ENCODE data around the gene NOTCH1. TPM values are rescaled to one million over a fixed set of nuclear protein-coding genes. Genes with fewer than 3 reads are reported as not detected.

Gene NOTCH1
- total RNA-seq, 1 donor = 10.5 TPM

DNA sequence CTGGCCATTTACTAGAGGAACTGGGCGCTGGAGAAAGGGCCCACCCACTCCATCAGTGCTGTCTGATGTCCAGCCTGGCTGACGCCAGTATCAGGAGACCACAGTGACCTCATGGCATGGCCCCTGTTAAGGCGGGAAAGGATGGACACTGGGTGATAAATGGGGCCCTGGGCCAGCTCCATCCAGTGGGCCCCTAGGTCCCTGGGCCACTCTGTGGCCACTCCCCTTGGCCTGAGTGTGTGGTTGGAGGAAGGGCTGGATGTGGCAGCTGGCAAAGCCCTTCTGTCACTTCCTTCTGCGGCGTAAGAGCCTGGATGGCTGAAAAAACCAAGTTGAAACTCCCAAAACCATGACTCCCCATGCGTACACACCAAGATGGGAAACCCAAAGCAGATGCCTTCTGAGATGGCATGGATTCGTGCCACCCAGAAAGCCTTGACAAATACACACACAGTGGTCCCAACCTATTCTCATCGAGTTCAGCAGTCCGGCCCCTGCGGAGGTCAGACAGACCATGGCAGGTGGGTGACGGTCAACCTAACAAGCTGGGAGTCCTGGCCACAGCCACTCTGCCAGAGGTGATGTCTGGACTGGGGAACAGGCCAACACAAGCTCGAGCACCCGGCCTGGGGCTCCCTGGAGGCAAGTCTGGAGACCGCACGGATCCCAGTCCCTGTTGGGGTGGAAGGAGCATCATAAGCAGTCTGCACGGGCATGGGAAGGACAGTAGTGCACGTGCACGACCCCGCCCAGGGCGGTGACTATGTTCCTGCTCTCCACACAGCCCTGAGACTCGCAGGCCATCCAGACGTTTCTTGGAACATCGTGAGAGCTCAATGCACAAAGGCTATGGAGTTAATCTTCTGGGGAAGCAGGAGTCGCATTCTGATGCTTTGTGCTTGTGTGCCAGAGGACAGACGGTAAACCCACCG, 45.2 kb upstream of the NOTCH1 start:
- Histone ChIP-seq H4K20me1 (ENCODE audit: insufficient read depth, low read length) (no peaks in the 10 kb centered on the region), H3K79me2 (ENCODE audit: insufficient read depth, low read length) (no peaks in the 10 kb centered on the region), H3K4me1 (ENCODE audit: insufficient read depth, low read length) (peaks cover 3% of the 10 kb centered on the region), H3K4me3 (ENCODE audit: insufficient read depth, low read length) (no peak overlapping the region), H3K4me2 (ENCODE audit: insufficient read depth, low read length) (no peak overlapping the region), H2AFZ (ENCODE audit: low read length) (no peak overlapping the region), H3K9me3 (ENCODE audit: low read depth, low read length) (no peaks in the 10 kb centered on the region), H3K27me3 (ENCODE audit: insufficient read depth, low read length) (no peaks in the 10 kb centered on the region), H3K36me3 (ENCODE audit: insufficient read depth, low read length) (no peaks in the 10 kb centered on the region), H3K27ac (ENCODE audit: low read depth, low read length) (no peak overlapping the region)
- TF ChIP-seq CTCF (IDR thresholded peaks at IDR 0.05; ENCODE audit: extremely low read depth, low read depth, low read length) = no peak
- no peak for DNase-seq (ENCODE audit: insufficient read length, low spot score, missing footprints)

- peaks cover 3% of the 10 kb centered on the region for H3K4me1 ChIP-seq (ENCODE audit: insufficient read depth, low read length)
- H3K4me3 ChIP-seq (ENCODE audit: insufficient read depth, low read length) = no peak overlapping the region
- H3K36me3 ChIP-seq (ENCODE audit: insufficient read depth, low read length) = no peaks in the 10 kb centered on the region
- H3K4me2 ChIP-seq (ENCODE audit: insufficient read depth, low read length) = no peak overlapping the region
- no peak overlapping the region for H3K27ac ChIP-seq (ENCODE audit: low read depth, low read length)
- no peak overlapping the region for H2AFZ ChIP-seq (ENCODE audit: low read length)
- TF ChIP-seq CTCF (IDR thresholded peaks at IDR 0.05; ENCODE audit: extremely low read depth, low read depth, low read length) = no peak
- no peaks in the 10 kb centered on the region for H3K27me3 ChIP-seq (ENCODE audit: insufficient read depth, low read length)
- DNase-seq (ENCODE audit: insufficient read length, low spot score, missing footprints) = no peak
- no peaks in the 10 kb centered on the region for H3K9me3 ChIP-seq (ENCODE audit: low read depth, low read length)
- H4K20me1 ChIP-seq (ENCODE audit: insufficient read depth, low read length) = no peaks in the 10 kb centered on the region
- no peaks in the 10 kb centered on the region for H3K79me2 ChIP-seq (ENCODE audit: insufficient read depth, low read length)
Measured at GRCh38 chr9:136589766-136590763, 44.2 kb upstream of the NOTCH1 start.

- H3K79me2 ChIP-seq (ENCODE audit: insufficient read depth, low read length) = no peaks in the 10 kb centered on the region
- no peak for TF ChIP-seq CTCF (IDR thresholded peaks at IDR 0.05; ENCODE audit: extremely low read depth, low read depth, low read length)
- H3K4me3 ChIP-seq (ENCODE audit: insufficient read depth, low read length) = no peak overlapping the region
- H3K4me2 ChIP-seq (ENCODE audit: insufficient read depth, low read length) = no peak overlapping the region
- H4K20me1 ChIP-seq (ENCODE audit: insufficient read depth, low read length) = no peaks in the 10 kb centered on the region
- no peaks in the 10 kb centered on the region for H3K9me3 ChIP-seq (ENCODE audit: low read depth, low read length)
- no peaks in the 10 kb centered on the region for H3K27me3 ChIP-seq (ENCODE audit: insufficient read depth, low read length)
- peak; percentile 91 for DNase-seq (ENCODE audit: insufficient read length, low spot score, missing footprints)
- no peak overlapping the region for H2AFZ ChIP-seq (ENCODE audit: low read length)
- H3K27ac ChIP-seq (ENCODE audit: low read depth, low read length) = no peak overlapping the region
- H3K4me1 ChIP-seq (ENCODE audit: insufficient read depth, low read length) = peaks cover 3% of the 10 kb centered on the region
- H3K36me3 ChIP-seq (ENCODE audit: insufficient read depth, low read length) = no peaks in the 10 kb centered on the region
Measured at GRCh38 chr9:136588663-136589464, 43.0 kb upstream of the NOTCH1 start.

All from osteoblast (primary cell).